Measurements from ENCODE around the gene IP6K2. TPM values are rescaled to one million over a fixed set of nuclear protein-coding genes. Genes with fewer than 3 reads are reported as not detected.
"Not testable (repeated sequence)": the region's sequence is repeated elsewhere in the genome, so short reads cannot be mapped to it uniquely, and the experiment has no call there.

The IP6K2 gene
- polyA plus RNA-seq (2011; rRNA removed), result 110 and 115 TPM in 2 replicates
- polyA minus RNA-seq (2011; rRNA and poly(A)+ RNA removed), result 81.0 and 85.0 TPM in 2 replicates

- peak; percentile 91 for DNase-seq (ENCODE audit: low read depth, low spot score)
- ChIA-PET POLR2A (interaction anchor here (0.5 to 1.2 kb wide), 15 partner anchors 9 to 1240 kb away, joined by 3 to 10 read pairs (median 3); partner anchors contain the start of genes CELSR3, INKA1, IP6K1 and QRICH1), CTCF (interaction anchor here (0.6 to 1.7 kb wide), 4 partner anchors 20 to 281 kb away, joined by 3 to 5 read pairs (median 4); no protein-coding TSS in a partner anchor)
- peak within 1 kb of the TSS; percentile 87 for H3K27ac ChIP-seq (ENCODE audit: low read depth, low read length)
- TF ChIP-seq CTCF (IDR thresholded peaks at IDR 0.05; ENCODE audit: low read depth, low read length), result no peak
- H3K27me3 ChIP-seq (ENCODE audit: control insufficient read depth, insufficient read depth, low read length), result no peaks in the 10 kb centered on the region
- no peaks in the 10 kb centered on the region for H3K9me3 ChIP-seq (ENCODE audit: control insufficient read depth, insufficient read depth, low read length)
- peak within 1 kb of the TSS; percentile 99 for H3K4me3 ChIP-seq (ENCODE audit: low read depth, low read length)
These were observed at the start of gene IP6K2 for GRCh38 chr3:48716982-48717746. IP6K2 (minus strand) TSS chr3:48717221; CDS start chr3:48695291, 21,930 bp downstream.

- ChIA-PET CTCF (interaction anchor here (1.2 to 2.0 kb wide), 2 partner anchors 25 to 29 kb away, joined by 4 to 9 read pairs; no protein-coding TSS in a partner anchor), POLR2A (no interaction called here)
- Histone ChIP-seq H3K4me3 (ENCODE audit: low read depth, low read length) (no peak overlapping the region), H3K27ac (ENCODE audit: low read depth, low read length) (no peak overlapping the region), H3K27me3 (ENCODE audit: control insufficient read depth, insufficient read depth, low read length) (no peaks in the 10 kb centered on the region), H3K9me3 (ENCODE audit: control insufficient read depth, insufficient read depth, low read length) (no peaks in the 10 kb centered on the region)
- no peak for DNase-seq (ENCODE audit: low read depth, low spot score)
- TF ChIP-seq CTCF (IDR thresholded peaks at IDR 0.05; ENCODE audit: low read depth, low read length), result peak; percentile 18; the same call in 1 of the 2 replicates
These were observed 48.4 kb upstream of the IP6K2 start for GRCh38 chr3:48765376-48765775.

- CTCF ChIA-PET, result no interaction called here
- Histone ChIP-seq H3K27me3 (ENCODE audit: control insufficient read depth, insufficient read depth, low read length) (no peaks in the 10 kb centered on the region), H3K9me3 (ENCODE audit: control insufficient read depth, insufficient read depth, low read length) (no peaks in the 10 kb centered on the region), H3K27ac (ENCODE audit: low read depth, low read length) (no peak overlapping the region), H3K4me3 (ENCODE audit: low read depth, low read length) (no peak overlapping the region)
- POLR2A ChIA-PET, result no interaction called here
- no peak for TF ChIP-seq CTCF (IDR thresholded peaks at IDR 0.05; ENCODE audit: low read depth, low read length)
- DNase-seq (ENCODE audit: low read depth, low spot score), result no peak
These were observed 45.8 kb upstream of the IP6K2 start for GRCh38 chr3:48762816-48763215.

- H3K27ac ChIP-seq (ENCODE audit: low read depth, low read length); H3K4me3 ChIP-seq (ENCODE audit: low read depth, low read length); DNase-seq (ENCODE audit: low read depth, low spot score); POLR2A ChIA-PET; H3K9me3 ChIP-seq (ENCODE audit: control insufficient read depth, insufficient read depth, low read length); H3K27me3 ChIP-seq (ENCODE audit: control insufficient read depth, insufficient read depth, low read length): not testable (repeated sequence)
- CTCF ChIA-PET, result interaction anchor here (3.1 kb wide), 1 partner anchor 20 kb away, joined by 17 read pairs; no protein-coding TSS in a partner anchor
These were observed 43.0 kb upstream of the IP6K2 start for GRCh38 chr3:48759991-48760540.

- H3K27me3 ChIP-seq (ENCODE audit: control insufficient read depth, insufficient read depth, low read length); H3K9me3 ChIP-seq (ENCODE audit: control insufficient read depth, insufficient read depth, low read length); DNase-seq (ENCODE audit: low read depth, low spot score); H3K27ac ChIP-seq (ENCODE audit: low read depth, low read length); H3K4me3 ChIP-seq (ENCODE audit: low read depth, low read length); POLR2A ChIA-PET: not testable (repeated sequence)
- CTCF ChIA-PET, result interaction anchor here (3.1 kb wide), 1 partner anchor 19 kb away, joined by 17 read pairs; no protein-coding TSS in a partner anchor
These were observed 42.5 kb upstream of the IP6K2 start for GRCh38 chr3:48759531-48759930.

- POLR2A ChIA-PET, result no interaction called here
- H3K27ac ChIP-seq (ENCODE audit: low read depth, low read length), result no peak overlapping the region
- TF ChIP-seq CTCF (IDR thresholded peaks at IDR 0.05; ENCODE audit: low read depth, low read length), result no peak
- no peak overlapping the region for H3K4me3 ChIP-seq (ENCODE audit: low read depth, low read length)
- H3K9me3 ChIP-seq (ENCODE audit: control insufficient read depth, insufficient read depth, low read length), result no peaks in the 10 kb centered on the region
- no peaks in the 10 kb centered on the region for H3K27me3 ChIP-seq (ENCODE audit: control insufficient read depth, insufficient read depth, low read length)
- DNase-seq (ENCODE audit: low read depth, low spot score), result no peak
- CTCF ChIA-PET, result interaction anchor here (0.7 to 1.2 kb wide), 2 partner anchors 19 to 95 kb away, joined by 7 to 8 read pairs; no protein-coding TSS in a partner anchor
These were observed 42.0 kb upstream of the IP6K2 start for GRCh38 chr3:48759071-48759470.

Measured in AG04450 (cell line).